T-cell (primary cell): Measurements from ENCODE around the gene ZFPL1. TPM values are rescaled to one million over a fixed set of nuclear protein-coding genes. Genes with fewer than 3 reads are reported as not detected.

Experiments
- ATAC-seq, 4 experiments: fragments of 200-7000 bp in 3 of 4; fragments of 150-1000 bp in 1 of 4; cut with Tn5 transposase; replicated peaks in 1 of 4; 1 replicate in 3 of 4; 2 replicates in 1 of 4; pipeline ENCODE4 v1.10.0; 2021; ENCODE audit warnings: moderate library complexity in 3 of 4, mild to moderate bottlenecking in 2 of 4, moderate number of reproducible peaks in 1 of 4
- CTCF ChIA-PET, 2 donors: fragments of 300-600 bp; sonication (Branson Sonifier 250); formaldehyde crosslinking; loops; one replicate each; lab custom pipeline; 2022; ENCODE audit warnings: antibody characterized with exemption in 2 of 2; lab: Charles Lee
- POLR2A ChIA-PET, 2 donors: fragments of 300-600 bp; sonication (Branson Sonifier 250); formaldehyde crosslinking; loops; one replicate each; lab custom pipeline; 2022; ENCODE audit warnings: antibody characterized with exemption in 2 of 2; lab: Charles Lee
- DNase-seq, 35 experiments: peaks; one replicate each; pipeline versions ENCODE4 v3.0.0 to v3.0.0-alpha.2; 2013 to 2023
- H3K27ac ChIP-seq: one replicate; pipeline ENCODE4 v1.5.1; 2013; ENCODE audit warnings: low read length
- H3K27me3 ChIP-seq, 2 experiments: replicated peaks in 1 of 2; 1 replicate in 1 of 2; 2 replicates in 1 of 2; pipeline versions ENCODE4 v1.6.1 to v1.7.0; 2013; ENCODE audit warnings: low read length in 1 of 2, mixed read lengths in 1 of 2; ENCODE audit not compliant: control insufficient read depth in 2 of 2, insufficient read depth in 2 of 2; ENCODE audit errors: extremely low read depth in 1 of 2
- H3K36me3 ChIP-seq, 2 donors: 1 replicate in 1 of 2; 2 replicates in 1 of 2; pipeline versions ENCODE4 v1.6.1 to v1.7.0; 2013; ENCODE audit warnings: low read length in 1 of 2; ENCODE audit not compliant: control insufficient read depth in 2 of 2, insufficient read depth in 1 of 2; ENCODE audit errors: extremely low read depth in 1 of 2
- H3K4me1 ChIP-seq, 2 experiments: 1 replicate in 1 of 2; 2 replicates in 1 of 2; pipeline versions ENCODE4 v1.6.1 to v1.7.0; 2013; ENCODE audit warnings: low read length in 2 of 2, mixed read lengths in 1 of 2; ENCODE audit not compliant: insufficient read depth in 2 of 2, control insufficient read depth in 1 of 2; ENCODE audit errors: extremely low read depth in 1 of 2
- H3K4me3 ChIP-seq, 2 donors: 1 replicate in 1 of 2; 2 replicates in 1 of 2; pipeline versions ENCODE4 v1.5.1 to v1.7.0; 2013; ENCODE audit warnings: mild to moderate bottlenecking in 2 of 2, low read length in 1 of 2, moderate library complexity in 1 of 2; ENCODE audit not compliant: control insufficient read depth in 1 of 2; ENCODE audit errors: extremely low read depth in 1 of 2
- H3K9me3 ChIP-seq: 2 replicates; pipeline ENCODE4 v1.7.0; 2013
- H3K27ac Mint-ChIP-seq, 2 donors: one replicate each; pipeline ENCODE4 v1.8.0; 2020 to 2021; ENCODE audit warnings: mild to moderate bottlenecking in 2 of 2, mixed read lengths in 2 of 2
- H3K27me3 Mint-ChIP-seq, 2 donors: one replicate each; pipeline ENCODE4 v1.8.0; 2021 to 2022; ENCODE audit warnings: mixed read lengths in 2 of 2
- H3K36me3 Mint-ChIP-seq: one replicate; pipeline ENCODE4 v1.8.0; 2021; ENCODE audit warnings: mixed read lengths
- H3K4me1 Mint-ChIP-seq, 3 donors: one replicate each; pipeline ENCODE4 v1.8.0; 2020 to 2022; ENCODE audit warnings: mixed read lengths in 3 of 3, mild to moderate bottlenecking in 1 of 3
- H3K4me3 Mint-ChIP-seq, 3 donors: one replicate each; pipeline ENCODE4 v1.8.0; 2020 to 2022; ENCODE audit warnings: mild to moderate bottlenecking in 3 of 3, mixed read lengths in 3 of 3, moderate library complexity in 3 of 3
- H3K9me3 Mint-ChIP-seq, 3 donors: one replicate each; pipeline ENCODE4 v1.8.0; 2020 to 2022; ENCODE audit warnings: mixed read lengths in 3 of 3
- WGBS: methylation state at CpG from one replicate; pipeline ENCODE4 v1.1.5; 2013; ENCODE audit warnings: missing lambda C conversion rate; ENCODE audit not compliant: insufficient coverage; 5-methylcytosine and 5-hydroxymethylcytosine counted together
- total RNA-seq, 35 experiments: library from RNA in 6 of 35; stranded (reverse) in 6 of 35; fragments of 120-200 nt in 1 of 35; gene quantifications; one replicate each; pipeline versions ENCODE4 v1.2.1 to v1.2.4 and lab custom pipeline; 2013 to 2026

The ZFPL1 gene
- total RNA-seq, 5 donors from 2014 or later (not counting 1 experiment from before 2014, with no cell fraction given) = 36.5 to 51.8 (median 43.7) TPM

DNA sequence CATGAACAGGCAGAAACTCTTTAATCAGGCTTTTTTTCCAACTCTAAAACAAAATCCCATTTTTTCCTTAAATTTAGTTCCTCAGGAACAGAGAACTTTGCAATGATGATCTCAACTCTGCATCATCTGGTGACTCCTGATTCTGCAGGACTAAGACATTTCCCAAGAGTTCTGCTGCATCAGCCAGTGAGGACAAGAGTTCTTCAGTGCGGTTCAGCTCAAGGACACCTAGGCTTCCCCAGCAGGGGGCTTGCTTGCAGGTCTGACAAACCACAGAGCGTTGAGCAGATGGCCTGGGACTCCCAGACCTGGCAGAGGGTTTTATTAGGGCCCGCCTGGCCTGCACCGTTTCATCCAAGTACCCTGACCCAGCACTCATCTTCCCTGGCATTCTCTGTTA lies 6.6 kb upstream of the ZFPL1 start:
- Mint-ChIP-seq H3K4me3 (no peak overlapping the region), H3K36me3 (no peaks in the 10 kb centered on the region), H3K27me3 (no peaks in the 10 kb centered on the region), H3K9me3 (no peaks in the 10 kb centered on the region), H3K4me1 (peaks cover 6 to 10% (median 10%) of the 10 kb centered on the region in 3 donors), H3K27ac (no peak overlapping the region)
- 88% methylated on average over 3 of the region's 4 CpGs for WGBS
- CTCF ChIA-PET = no interaction called here
- ATAC-seq = no peak
- Histone ChIP-seq H3K36me3 (no peaks in the 10 kb centered on the region), H3K4me3 (no peak overlapping the region), H3K27ac (no peak overlapping the region), H3K27me3 (no peaks in the 10 kb centered on the region), H3K9me3 (no peaks in the 10 kb centered on the region), H3K4me1 (peaks cover 0 to 9% of the 10 kb centered on the region in 2 experiments)
- POLR2A ChIA-PET = no interaction called here
- no peak for DNase-seq

- Mint-ChIP-seq H3K27ac (peak overlapping the region; percentile 71 to 81), H3K36me3 (no peaks in the 10 kb centered on the region), H3K4me1 (peaks cover 6 to 16% (median 14%) of the 10 kb centered on the region in 3 donors), H3K27me3 (no peaks in the 10 kb centered on the region), H3K4me3 (no peak overlapping the region), H3K9me3 (no peaks in the 10 kb centered on the region)
- Histone ChIP-seq H3K36me3 (no peaks in the 10 kb centered on the region), H3K4me1 (peaks cover 1 to 11% of the 10 kb centered on the region in 2 experiments), H3K9me3 (no peaks in the 10 kb centered on the region), H3K4me3 (no peak overlapping the region), H3K27me3 (no peaks in the 10 kb centered on the region), H3K27ac (peak overlapping the region; percentile 52)
- DNase-seq (peak; percentile 35 to 85 (median 67)), ATAC-seq (peak; percentile 91 to 99 (median 98))
- POLR2A ChIA-PET = no interaction called here
- CTCF ChIA-PET = no interaction called here
- WGBS = 80% methylated on average over 1 of the region's 3 CpGs
Observed at GRCh38 chr11:65078151-65078550, 5.9 kb upstream of the ZFPL1 start.

DNA sequence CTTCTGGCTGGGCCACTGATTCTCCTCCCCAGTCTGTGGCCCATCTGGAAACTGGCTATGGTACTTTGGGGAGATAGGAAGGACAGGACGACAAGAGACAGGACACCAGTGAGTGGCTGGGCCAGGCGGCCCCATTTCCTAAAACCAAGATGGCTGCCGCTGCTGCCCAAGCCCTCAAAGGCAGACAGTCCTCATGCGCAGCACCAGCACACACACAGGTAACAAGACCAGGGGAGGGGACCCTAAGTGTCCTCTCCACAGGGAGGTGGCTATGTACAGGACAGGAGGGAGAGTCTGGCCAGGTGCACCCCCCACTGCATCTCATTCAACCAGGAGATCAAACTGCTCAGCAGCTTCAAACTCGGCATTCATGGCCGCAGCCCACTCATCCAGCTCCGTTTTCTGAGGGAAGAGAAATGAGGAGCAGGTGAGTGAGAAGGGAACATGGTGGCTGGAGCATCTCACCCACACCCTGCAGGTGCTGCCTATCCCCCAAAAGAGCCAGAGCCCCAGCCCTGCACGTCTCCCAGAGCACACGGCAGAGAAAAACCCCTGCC lies 5.2 kb upstream of the ZFPL1 start:
- Mint-ChIP-seq H3K27me3 (no peaks in the 10 kb centered on the region), H3K4me1 (peaks cover 13 to 23% (median 19%) of the 10 kb centered on the region in 3 donors), H3K36me3 (no peaks in the 10 kb centered on the region), H3K4me3 (no peak overlapping the region), H3K27ac (peak overlapping the region in 1 of 2 donors; percentile 81), H3K9me3 (no peaks in the 10 kb centered on the region)
- DNase-seq (no peak), ATAC-seq (no peak)
- Histone ChIP-seq H3K27ac (peak overlapping the region; percentile 52), H3K27me3 (no peaks in the 10 kb centered on the region), H3K36me3 (no peaks in the 10 kb centered on the region), H3K9me3 (no peaks in the 10 kb centered on the region), H3K4me1 (peaks cover 6 to 18% of the 10 kb centered on the region in 2 experiments), H3K4me3 (no peak overlapping the region)
- CTCF ChIA-PET = interaction anchor here in 1 of 2 donors (0.6 kb wide), 1 partner anchor 45 kb away, joined by 5 read pairs; no protein-coding TSS in a partner anchor
- POLR2A ChIA-PET = no interaction called here
- WGBS = no CpG with 5 or more reads among the region's 9 CpGs

- ATAC-seq = no peak
- H3K4me1 Mint-ChIP-seq = peaks cover 28 to 38% (median 35%) of the 10 kb centered on the region in 3 donors
Observed at GRCh38 chr11:65083134-65083833, 738 bp upstream of the ZFPL1 start.

GRCh38 chr11:65084598-65085375 lies 765 bp downstream of the ZFPL1 start:
- no peak for ATAC-seq
- 60% methylated on average over 19 of the region's 23 CpGs for WGBS
- H3K27me3 ChIP-seq = no peaks in the 10 kb centered on the region

More at GRCh38 chr11:65083134-65083833, 738 bp upstream of the ZFPL1 start:
- Mint-ChIP-seq H3K36me3 (peaks cover 6% of the 10 kb centered on the region), H3K27ac (peak overlapping the region; percentile 46 to 96), H3K4me3 (peak overlapping the region; percentile 88 to 93 (median 89)), H3K9me3 (no peaks in the 10 kb centered on the region), H3K27me3 (no peaks in the 10 kb centered on the region)
- no peaks in the 10 kb centered on the region for H3K9me3 ChIP-seq
- H3K36me3 ChIP-seq = peaks cover 13 to 28% of the 10 kb centered on the region in 2 donors
- ChIA-PET CTCF (interaction anchor here (0.6 to 1.6 kb wide), 2 partner anchors 39 to 63 kb away, joined by 6 read pairs; partner anchors contain the start of genes FAU (in 1 of the 2) and MRPL49 (in 1 of the 2)), POLR2A (interaction anchor here in 1 of 2 donors (0.6 kb wide), 1 partner anchor 574 kb away, joined by 3 read pairs; no protein-coding TSS in a partner anchor)
- H3K4me1 ChIP-seq = peaks cover 11 to 27% of the 10 kb centered on the region in 2 experiments
- no peaks in the 10 kb centered on the region for H3K27me3 ChIP-seq
- peak overlapping the region; percentile 83 to 89 for H3K4me3 ChIP-seq
- peak in 1 of 35 experiments; percentile 2 for DNase-seq
- peak overlapping the region; percentile 92 for H3K27ac ChIP-seq
- 3% methylated on average over 8 of the region's 13 CpGs for WGBS

More at GRCh38 chr11:65084598-65085375, 765 bp downstream of the ZFPL1 start:
- Histone ChIP-seq H3K9me3 (no peaks in the 10 kb centered on the region), H3K4me1 (peaks cover 11 to 22% of the 10 kb centered on the region in 2 experiments), H3K27ac (peak overlapping the region; percentile 92), H3K4me3 (peak overlapping the region; percentile 83 to 89), H3K36me3 (peaks cover 15 to 38% of the 10 kb centered on the region in 2 donors)
- ChIA-PET CTCF (interaction anchor here in 1 of 2 donors (0.8 kb wide), 1 partner anchor 72 kb away, joined by 3 read pairs; no protein-coding TSS in a partner anchor), POLR2A (interaction anchor here in 1 of 2 donors (0.5 kb wide), 1 partner anchor 14 kb away, joined by 4 read pairs; no protein-coding TSS in a partner anchor)
- Mint-ChIP-seq H3K4me3 (peak overlapping the region; percentile 88 to 93 (median 89)), H3K9me3 (no peaks in the 10 kb centered on the region), H3K27ac (peak overlapping the region; percentile 96), H3K4me1 (peaks cover 26 to 34% (median 30%) of the 10 kb centered on the region in 3 donors), H3K36me3 (peaks cover 20% of the 10 kb centered on the region), H3K27me3 (no peaks in the 10 kb centered on the region)
- no peak for DNase-seq
